ENCODE data around the gene ATF7. TPM values are rescaled to one million over a fixed set of nuclear protein-coding genes. Genes with fewer than 3 reads are reported as not detected.

ATF7 gene
- total RNA-seq, 1 donor from 2014 or later: 31.5 TPM

DNA sequence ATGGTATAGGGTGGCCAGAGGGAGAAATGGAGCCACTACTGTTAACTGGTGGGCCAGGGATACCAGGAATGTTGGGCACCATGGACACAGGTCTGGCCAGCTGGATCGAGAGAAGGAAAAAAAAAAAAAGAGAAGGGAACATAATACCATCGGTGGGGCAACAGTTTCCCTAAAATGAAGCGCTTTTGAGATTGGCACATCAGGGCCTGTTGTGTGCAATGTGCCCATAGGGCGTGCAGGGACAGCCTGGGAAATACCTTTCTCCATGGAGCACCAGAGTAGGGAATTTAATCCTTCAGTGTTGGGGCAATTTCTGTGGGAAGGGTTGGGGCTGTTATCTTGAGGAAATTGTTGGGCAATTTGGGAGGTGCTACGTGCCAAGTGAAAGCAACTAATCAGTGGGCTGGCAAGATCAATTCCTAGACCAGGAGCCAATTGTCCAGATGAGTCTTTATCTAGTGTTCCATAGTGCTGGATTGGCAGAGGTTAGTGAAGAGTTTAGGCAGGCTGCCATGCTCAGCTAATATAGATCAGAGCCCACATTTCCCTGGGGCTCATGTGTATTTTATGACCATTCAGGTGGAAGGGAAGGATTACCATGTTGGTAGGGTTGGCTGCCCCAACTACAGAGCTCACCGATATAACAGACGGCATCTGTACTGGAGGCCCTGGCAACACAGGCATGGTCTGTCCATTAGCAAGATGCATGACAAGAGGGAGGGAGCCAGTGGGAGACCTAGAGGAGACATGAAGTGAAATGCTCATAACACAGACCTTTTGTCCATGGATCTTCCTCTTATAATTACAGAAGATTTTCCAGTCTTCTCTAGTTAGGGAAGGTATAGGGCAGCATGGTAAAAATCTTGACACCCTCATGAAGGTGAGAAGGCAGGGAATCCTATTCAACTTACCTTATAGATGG is 93.4 kb downstream of the ATF7 start:
- H3K4me1 Mint-ChIP-seq: no peaks in the 10 kb centered on the region
- no peaks in the 10 kb centered on the region for H3K27me3 Mint-ChIP-seq
- no peaks in the 10 kb centered on the region for H3K9me3 Mint-ChIP-seq
- no peak overlapping the region for H3K27ac Mint-ChIP-seq
- intact Hi-C loops (cut with micrococcal nuclease): no loop called here
- no peak for DNase-seq
- no peak overlapping the region for H3K4me3 Mint-ChIP-seq
- H3K36me3 Mint-ChIP-seq (ENCODE audit: low read depth): peaks cover 44% of the 10 kb centered on the region

DNA sequence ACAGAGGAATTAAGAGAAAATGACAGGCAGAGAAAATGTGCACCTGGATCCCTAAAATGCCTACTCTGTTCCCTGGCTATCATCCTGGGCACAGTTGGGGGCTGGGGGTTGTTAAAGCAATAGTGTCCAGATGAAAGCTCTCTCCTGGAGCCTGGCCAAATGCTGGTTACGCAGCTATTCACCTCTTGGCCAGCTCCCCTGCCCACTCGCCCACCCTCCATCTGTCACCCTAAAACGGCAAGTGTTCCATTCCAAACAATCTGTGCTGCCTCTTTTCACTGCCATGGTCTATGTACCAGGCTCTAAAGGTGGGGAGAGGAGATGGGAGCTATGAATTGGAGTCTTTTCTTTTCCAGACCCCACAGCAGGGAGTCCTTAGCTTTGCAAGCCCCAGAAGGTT is 94.2 kb downstream of the ATF7 start:
- no peaks in the 10 kb centered on the region for H3K27me3 Mint-ChIP-seq
- H3K9me3 Mint-ChIP-seq: no peaks in the 10 kb centered on the region
- no peak for DNase-seq
- H3K4me1 Mint-ChIP-seq: no peaks in the 10 kb centered on the region
- intact Hi-C loops (cut with micrococcal nuclease): no loop called here
- peaks cover 40% of the 10 kb centered on the region for H3K36me3 Mint-ChIP-seq (ENCODE audit: low read depth)
- no peak overlapping the region for H3K4me3 Mint-ChIP-seq
- no peak overlapping the region for H3K27ac Mint-ChIP-seq

DNA sequence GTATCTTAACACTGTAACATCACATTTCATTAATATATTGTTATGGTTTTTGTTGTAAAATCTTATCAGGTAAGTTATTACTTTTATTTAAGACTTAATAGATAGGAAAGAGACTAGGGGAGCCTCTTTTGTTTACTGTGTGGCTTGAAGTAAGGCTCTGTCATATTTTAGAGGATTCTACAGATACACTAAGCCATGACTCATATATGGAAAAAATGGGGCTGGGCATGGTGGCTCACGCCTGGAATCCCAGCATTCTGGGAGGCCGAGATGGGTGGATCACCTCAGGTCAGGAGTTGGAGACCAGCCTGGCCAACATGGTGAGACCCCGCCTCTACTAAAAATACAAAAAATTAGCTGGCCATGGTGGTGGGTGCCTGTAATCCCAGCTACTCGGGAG is 95.3 kb downstream of the ATF7 start:
- no peaks in the 10 kb centered on the region for H3K4me1 Mint-ChIP-seq
- no peaks in the 10 kb centered on the region for H3K27me3 Mint-ChIP-seq
- DNase-seq: no peak
- H3K9me3 Mint-ChIP-seq: no peaks in the 10 kb centered on the region
- H3K4me3 Mint-ChIP-seq: no peak overlapping the region
- H3K36me3 Mint-ChIP-seq (ENCODE audit: low read depth): peaks cover 37% of the 10 kb centered on the region
- intact Hi-C loops (cut with micrococcal nuclease): no loop called here
- no peak overlapping the region for H3K27ac Mint-ChIP-seq

DNA sequence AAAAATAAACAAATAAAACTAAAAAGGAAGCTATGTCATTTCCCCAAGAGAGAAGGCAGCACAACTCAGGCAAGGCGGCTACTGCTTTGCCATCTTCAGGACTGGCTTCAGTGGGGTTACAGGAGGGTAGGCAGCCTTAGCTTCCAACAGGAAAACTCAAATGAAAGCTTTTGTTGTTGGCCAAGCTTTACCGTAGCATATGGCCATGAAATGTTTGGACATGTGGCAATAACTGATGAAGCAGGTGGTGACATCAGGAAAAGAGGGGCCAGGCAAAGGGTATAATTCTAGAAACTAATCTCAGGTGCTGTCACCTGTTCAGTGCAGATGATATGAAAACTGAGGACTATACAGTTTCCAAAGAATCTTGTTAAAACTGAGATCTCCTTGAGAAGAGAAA is 96.1 kb downstream of the ATF7 start:
- intact Hi-C loops (cut with micrococcal nuclease): no loop called here
- no peaks in the 10 kb centered on the region for H3K4me1 Mint-ChIP-seq
- no peaks in the 10 kb centered on the region for H3K27me3 Mint-ChIP-seq
- H3K36me3 Mint-ChIP-seq (ENCODE audit: low read depth): peaks cover 33% of the 10 kb centered on the region
- no peak overlapping the region for H3K27ac Mint-ChIP-seq
- no peak overlapping the region for H3K4me3 Mint-ChIP-seq
- H3K9me3 Mint-ChIP-seq: no peaks in the 10 kb centered on the region
- DNase-seq: no peak

DNA sequence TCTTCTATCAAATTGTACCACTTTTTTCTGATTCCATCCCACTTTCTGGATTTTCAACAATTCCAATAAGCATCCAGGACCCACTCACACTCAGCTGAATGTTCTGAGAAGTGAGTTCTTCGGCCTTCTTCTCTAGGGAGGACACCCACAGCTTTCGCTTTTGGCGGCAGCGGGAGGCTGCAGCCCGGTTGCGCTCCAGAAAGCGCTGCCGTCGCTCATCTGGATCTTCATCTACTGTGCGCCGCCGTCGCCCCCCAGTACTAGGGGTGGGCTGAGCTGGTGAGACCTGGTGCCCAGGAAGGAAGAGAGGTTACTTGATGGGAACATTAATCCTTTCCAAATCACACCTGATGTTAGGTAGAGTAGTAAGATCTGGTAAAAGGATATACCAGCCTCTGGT is 101.7 kb downstream of the ATF7 start:
- no peak for DNase-seq
- no peaks in the 10 kb centered on the region for H3K4me1 Mint-ChIP-seq
- intact Hi-C loops (cut with micrococcal nuclease): no loop called here
- no peaks in the 10 kb centered on the region for H3K27me3 Mint-ChIP-seq
- no peak overlapping the region for H3K27ac Mint-ChIP-seq
- no peak overlapping the region for H3K4me3 Mint-ChIP-seq
- peaks cover 29% of the 10 kb centered on the region for H3K36me3 Mint-ChIP-seq (ENCODE audit: low read depth)
- H3K9me3 Mint-ChIP-seq: no peaks in the 10 kb centered on the region

DNA sequence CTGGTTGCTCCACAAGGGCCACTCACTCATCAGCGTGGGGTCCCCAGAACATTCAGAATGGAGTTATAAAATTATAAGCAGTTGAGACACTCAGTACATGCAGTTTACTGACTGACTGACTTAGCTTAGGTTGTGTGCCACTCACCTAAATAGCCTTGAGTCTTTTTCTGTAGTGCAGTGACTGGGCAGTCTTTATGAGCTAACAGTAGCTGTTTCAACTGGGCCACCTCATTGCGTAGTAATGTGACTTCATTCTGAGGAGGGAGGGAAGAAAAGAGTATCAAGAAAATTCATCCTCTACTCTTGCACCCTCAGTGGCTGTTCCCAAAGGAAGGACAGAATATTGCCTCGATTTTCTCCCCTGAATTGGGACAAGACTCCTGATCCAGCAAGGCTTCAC is 103.1 kb downstream of the ATF7 start:
- H3K36me3 Mint-ChIP-seq (ENCODE audit: low read depth): peaks cover 33% of the 10 kb centered on the region
- intact Hi-C loops (cut with micrococcal nuclease): no loop called here

DNA sequence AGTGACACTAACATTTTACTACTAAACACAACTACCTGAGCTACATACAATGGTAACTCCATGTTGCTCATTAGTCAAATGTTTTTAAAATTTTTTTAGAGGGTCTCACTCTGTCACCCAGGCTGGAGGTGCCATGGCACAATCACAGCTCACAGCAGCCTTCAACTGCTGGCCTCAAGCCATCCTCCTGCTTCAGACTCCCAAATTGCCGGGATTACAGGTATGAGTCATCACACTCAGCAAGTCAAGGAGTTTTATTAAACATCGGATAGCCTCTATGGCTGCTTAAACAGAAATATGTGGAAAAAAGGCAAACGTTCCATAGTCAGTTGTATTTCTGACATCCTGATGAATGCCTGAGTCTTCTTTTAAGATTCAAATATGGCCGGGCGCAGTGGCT is 107.8 kb downstream of the ATF7 start:
- DNase-seq: no peak
- Mint-ChIP-seq H3K27ac (no peak overlapping the region), H3K27me3 (no peaks in the 10 kb centered on the region), H3K4me1 (no peaks in the 10 kb centered on the region), H3K4me3 (no peak overlapping the region), H3K9me3 (no peaks in the 10 kb centered on the region), H3K36me3 (ENCODE audit: low read depth) (peaks cover 39% of the 10 kb centered on the region)
- intact Hi-C loops (cut with micrococcal nuclease): no loop called here

More for the DNA sequence above, 103.1 kb downstream of the ATF7 start:
- no peak overlapping the region for H3K4me3 Mint-ChIP-seq
- H3K27me3 Mint-ChIP-seq: no peaks in the 10 kb centered on the region
- H3K4me1 Mint-ChIP-seq: no peaks in the 10 kb centered on the region
- H3K27ac Mint-ChIP-seq: no peak overlapping the region
- no peak for DNase-seq
- H3K9me3 Mint-ChIP-seq: no peaks in the 10 kb centered on the region

DNA sequence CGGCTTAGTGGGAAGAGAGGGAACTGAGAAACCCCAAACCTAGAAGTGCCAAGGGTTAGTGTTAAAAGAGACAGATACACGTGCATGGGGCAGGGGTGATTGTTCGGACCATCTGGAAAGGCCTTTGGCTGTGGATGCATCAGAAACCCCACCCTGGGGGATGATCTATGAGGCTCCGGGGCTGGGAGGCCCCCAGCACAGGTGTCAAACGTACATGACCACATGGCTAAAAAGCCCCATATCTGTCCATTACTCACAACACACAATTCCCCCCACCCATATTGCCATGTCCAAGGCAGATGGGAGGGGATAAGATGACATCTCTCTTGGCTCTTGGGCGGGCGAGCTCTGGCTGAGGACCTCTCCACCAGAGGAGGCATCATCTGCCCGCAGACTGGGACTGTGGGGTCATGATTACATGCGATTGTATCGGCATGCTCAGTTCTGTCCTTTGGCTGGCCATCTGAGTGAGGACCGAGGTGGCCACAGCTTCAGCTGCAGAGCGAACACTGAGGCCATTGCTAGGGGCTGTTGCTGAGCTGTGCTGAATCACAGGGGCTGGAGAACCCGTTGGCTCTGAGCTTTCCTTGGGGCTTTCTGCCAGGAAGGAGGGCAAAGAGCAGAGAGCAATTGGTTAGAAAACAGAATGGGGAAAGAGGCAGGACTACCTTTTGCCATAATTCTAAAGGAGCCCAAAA is 109.3 kb downstream of the ATF7 start:
- peaks cover 34% of the 10 kb centered on the region for H3K36me3 Mint-ChIP-seq (ENCODE audit: low read depth)
- H3K9me3 Mint-ChIP-seq: no peaks in the 10 kb centered on the region
- H3K4me1 Mint-ChIP-seq: no peaks in the 10 kb centered on the region
- intact Hi-C loops (cut with micrococcal nuclease): no loop called here
- H3K4me3 Mint-ChIP-seq: no peak overlapping the region
- H3K27ac Mint-ChIP-seq: no peak overlapping the region
- H3K27me3 Mint-ChIP-seq: no peaks in the 10 kb centered on the region
- DNase-seq: no peak

DNA sequence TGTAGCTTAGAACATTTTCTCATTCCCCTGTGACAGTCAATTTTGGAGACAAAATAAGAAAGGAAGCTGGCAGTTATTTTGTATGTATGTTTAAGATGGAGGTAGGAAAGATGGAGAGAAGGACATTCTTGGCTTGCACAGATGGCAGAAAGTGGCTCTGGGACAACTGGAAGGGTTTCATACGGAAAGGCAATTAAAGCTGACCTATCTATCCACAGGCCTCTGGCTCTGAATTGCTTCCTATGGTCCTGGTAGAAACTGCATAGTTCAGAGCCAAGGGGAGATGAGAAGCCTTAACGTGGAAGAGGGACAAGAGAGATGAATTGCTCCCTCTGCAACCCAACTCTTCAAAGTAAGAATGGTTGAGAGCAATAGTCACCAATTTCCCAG is 110.9 kb downstream of the ATF7 start:
- DNase-seq: no peak
- intact Hi-C loops (cut with micrococcal nuclease): no loop called here
- H3K27ac Mint-ChIP-seq: no peak overlapping the region
- H3K36me3 Mint-ChIP-seq (ENCODE audit: low read depth): peaks cover 27% of the 10 kb centered on the region
- no peaks in the 10 kb centered on the region for H3K9me3 Mint-ChIP-seq
- no peak overlapping the region for H3K4me3 Mint-ChIP-seq
- H3K4me1 Mint-ChIP-seq: no peaks in the 10 kb centered on the region
- no peaks in the 10 kb centered on the region for H3K27me3 Mint-ChIP-seq

DNA sequence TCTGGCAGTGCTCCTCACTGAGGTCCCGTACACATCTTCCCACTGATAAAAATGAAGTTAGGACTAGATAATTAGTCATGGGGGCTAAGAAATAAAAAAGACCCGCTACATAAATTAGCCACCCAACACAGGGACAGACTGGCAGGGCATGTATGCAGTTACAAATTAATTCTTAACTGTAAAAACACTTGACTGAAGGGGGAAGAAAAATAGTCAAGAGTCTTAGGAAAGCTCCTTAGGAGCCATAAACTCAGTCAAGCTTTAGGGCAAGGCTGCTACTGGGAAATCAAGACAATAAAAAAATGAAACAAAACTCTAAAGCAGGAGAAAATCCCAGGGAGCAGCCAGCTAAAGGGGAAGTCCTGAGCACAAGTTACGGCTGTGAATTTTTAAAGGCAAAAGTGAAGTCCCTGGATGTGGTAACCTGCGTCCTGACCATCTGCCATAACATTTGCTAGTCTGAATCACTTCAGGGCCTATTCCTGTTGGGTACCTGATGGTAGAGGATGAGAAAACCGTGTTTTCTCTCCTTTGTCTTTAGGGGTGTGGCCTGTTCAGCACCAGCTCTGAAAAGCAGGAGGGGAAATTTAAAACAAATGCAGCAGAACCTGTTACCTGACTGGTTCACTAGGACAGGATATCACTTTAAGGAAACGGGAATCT is 111.4 kb downstream of the ATF7 start:
- Mint-ChIP-seq H3K36me3 (ENCODE audit: low read depth) (peaks cover 25% of the 10 kb centered on the region), H3K4me1 (no peaks in the 10 kb centered on the region), H3K27ac (no peak overlapping the region), H3K27me3 (no peaks in the 10 kb centered on the region), H3K4me3 (no peak overlapping the region), H3K9me3 (no peaks in the 10 kb centered on the region)
- intact Hi-C loops (cut with micrococcal nuclease): no loop called here
- DNase-seq: no peak

DNA sequence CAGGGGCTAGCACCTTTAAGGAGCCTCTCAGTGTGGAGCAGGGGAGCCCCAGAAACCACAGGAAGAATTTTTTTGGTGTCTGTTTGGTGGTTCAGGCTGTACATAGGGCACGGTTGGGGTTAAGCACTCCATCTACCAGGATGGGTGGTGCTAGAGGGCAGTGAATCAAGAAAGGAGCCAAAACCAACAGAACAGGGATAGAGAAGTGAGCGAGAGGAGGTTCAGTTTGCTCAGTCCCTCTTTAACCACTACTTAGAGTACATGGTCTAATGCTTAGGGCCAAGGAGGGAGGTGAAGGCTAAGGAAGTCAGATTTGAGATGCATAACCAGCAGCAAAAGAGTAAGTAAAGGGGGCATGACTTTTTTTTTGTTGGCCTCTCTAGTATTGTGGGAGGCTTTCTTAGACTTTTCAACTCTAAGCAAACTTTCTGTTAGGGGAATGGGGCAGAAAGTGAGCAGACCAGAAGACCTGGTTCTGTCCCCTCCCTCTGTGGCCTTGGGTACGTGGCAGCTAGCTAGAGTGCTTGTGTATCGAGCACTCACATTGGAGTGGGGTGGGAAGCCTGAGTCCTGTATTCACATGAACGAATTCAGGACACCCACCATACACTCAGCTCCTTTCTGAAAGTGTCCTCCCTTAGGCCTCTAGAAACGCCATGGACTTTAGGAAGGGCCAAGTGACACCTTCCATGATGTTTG is 112.3 kb downstream of the ATF7 start:
- H3K9me3 Mint-ChIP-seq: no peaks in the 10 kb centered on the region
- no peak for DNase-seq
- intact Hi-C loops (cut with micrococcal nuclease): no loop called here
- H3K27me3 Mint-ChIP-seq: no peaks in the 10 kb centered on the region
- peaks cover 22% of the 10 kb centered on the region for H3K36me3 Mint-ChIP-seq (ENCODE audit: low read depth)
- H3K27ac Mint-ChIP-seq: no peak overlapping the region
- H3K4me1 Mint-ChIP-seq: peaks cover under 1% of the 10 kb centered on the region
- no peak overlapping the region for H3K4me3 Mint-ChIP-seq

DNA sequence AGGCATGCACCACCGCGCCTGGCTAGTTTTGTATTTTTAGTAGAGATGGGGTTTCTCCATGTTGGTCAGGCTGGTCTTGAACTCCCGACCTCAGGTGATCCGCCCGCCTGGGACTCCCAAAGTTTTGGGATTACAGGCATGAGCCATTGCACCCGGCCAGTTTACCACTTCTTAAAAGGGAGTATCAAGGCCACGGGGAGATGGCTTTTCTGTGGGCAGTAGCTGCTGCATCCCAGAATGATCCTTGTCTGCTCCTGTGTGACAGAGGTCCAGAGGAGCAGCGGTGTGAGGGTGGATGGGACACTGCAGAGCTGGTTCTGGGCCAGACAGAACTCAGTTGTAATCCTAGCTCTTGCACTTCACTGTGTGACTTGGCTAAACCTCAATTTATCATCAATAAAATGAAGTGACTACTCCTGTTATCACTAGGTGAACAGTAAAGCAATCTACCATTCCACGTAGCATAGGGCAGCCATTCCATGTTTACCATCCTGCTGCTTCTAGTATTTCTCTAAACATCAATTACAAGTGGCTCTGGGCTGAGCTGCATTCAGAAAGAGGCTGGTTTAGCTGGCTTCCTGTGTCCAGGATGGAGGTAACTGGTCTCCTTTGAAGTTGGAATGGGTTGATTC is 115.9 kb downstream of the ATF7 start:
- H3K36me3 Mint-ChIP-seq (ENCODE audit: low read depth): peaks cover 15% of the 10 kb centered on the region
- no peaks in the 10 kb centered on the region for H3K27me3 Mint-ChIP-seq
- peaks cover 8% of the 10 kb centered on the region for H3K4me1 Mint-ChIP-seq
- H3K4me3 Mint-ChIP-seq: no peak overlapping the region
- H3K9me3 Mint-ChIP-seq: no peaks in the 10 kb centered on the region
- intact Hi-C loops (cut with micrococcal nuclease): no loop called here
- DNase-seq: no peak
- H3K27ac Mint-ChIP-seq: no peak overlapping the region

DNA sequence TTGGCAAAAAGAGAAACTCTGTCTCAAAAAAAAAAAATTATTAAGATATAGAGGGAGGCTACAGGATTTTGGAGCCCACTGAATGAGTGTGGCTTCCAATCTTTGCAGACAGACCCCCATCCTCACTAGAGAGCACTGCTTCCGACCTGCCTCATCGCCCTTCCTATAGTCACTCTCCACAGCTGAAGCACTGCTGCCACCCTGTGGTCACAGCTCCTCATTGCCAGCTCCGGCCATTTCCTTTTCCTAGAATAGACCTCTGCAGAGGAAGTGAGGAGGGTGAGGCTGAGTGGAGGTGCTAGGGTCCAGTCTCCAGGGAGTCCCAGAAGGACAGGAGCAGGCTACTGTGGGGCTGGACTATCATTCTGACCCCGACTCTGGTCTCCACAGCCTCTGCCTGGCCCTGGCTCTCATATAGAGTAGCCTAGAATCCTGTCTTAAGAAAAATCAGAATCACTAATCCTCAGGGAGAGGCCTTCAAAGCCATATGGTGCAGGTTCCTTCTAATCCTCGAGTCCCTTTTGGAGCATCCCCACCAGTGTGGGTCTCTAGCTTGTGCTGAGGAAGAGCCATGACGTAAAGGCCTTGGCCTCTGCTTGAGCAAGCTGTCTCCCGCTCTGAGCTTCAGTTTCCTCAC is 117.5 kb downstream of the ATF7 start:
- Mint-ChIP-seq H3K36me3 (ENCODE audit: low read depth) (peaks cover 15% of the 10 kb centered on the region), H3K27me3 (no peaks in the 10 kb centered on the region), H3K4me3 (no peak overlapping the region), H3K9me3 (no peaks in the 10 kb centered on the region), H3K27ac (peak overlapping the region; percentile 46), H3K4me1 (peaks cover 10% of the 10 kb centered on the region)
- DNase-seq: peak; percentile 96
- intact Hi-C loops (cut with micrococcal nuclease): loop anchor here (1.0 to 2.0 kb wide), 3 partner anchors 87 to 184 kb away; no protein-coding TSS in a partner anchor

Data from activated CD4-positive, alpha-beta T cell treated with anti-CD3 and anti-CD28 coated beads, Interleukin-2, amount 10 ng/mL, durations not matched to agents 24 days and 14 days (primary cell).